ENCODE data around the gene CIPC.

The CIPC gene, protein sequence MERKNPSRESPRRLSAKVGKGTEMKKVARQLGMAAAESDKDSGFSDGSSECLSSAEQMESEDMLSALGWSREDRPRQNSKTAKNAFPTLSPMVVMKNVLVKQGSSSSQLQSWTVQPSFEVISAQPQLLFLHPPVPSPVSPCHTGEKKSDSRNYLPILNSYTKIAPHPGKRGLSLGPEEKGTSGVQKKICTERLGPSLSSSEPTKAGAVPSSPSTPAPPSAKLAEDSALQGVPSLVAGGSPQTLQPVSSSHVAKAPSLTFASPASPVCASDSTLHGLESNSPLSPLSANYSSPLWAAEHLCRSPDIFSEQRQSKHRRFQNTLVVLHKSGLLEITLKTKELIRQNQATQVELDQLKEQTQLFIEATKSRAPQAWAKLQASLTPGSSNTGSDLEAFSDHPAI

DNA sequence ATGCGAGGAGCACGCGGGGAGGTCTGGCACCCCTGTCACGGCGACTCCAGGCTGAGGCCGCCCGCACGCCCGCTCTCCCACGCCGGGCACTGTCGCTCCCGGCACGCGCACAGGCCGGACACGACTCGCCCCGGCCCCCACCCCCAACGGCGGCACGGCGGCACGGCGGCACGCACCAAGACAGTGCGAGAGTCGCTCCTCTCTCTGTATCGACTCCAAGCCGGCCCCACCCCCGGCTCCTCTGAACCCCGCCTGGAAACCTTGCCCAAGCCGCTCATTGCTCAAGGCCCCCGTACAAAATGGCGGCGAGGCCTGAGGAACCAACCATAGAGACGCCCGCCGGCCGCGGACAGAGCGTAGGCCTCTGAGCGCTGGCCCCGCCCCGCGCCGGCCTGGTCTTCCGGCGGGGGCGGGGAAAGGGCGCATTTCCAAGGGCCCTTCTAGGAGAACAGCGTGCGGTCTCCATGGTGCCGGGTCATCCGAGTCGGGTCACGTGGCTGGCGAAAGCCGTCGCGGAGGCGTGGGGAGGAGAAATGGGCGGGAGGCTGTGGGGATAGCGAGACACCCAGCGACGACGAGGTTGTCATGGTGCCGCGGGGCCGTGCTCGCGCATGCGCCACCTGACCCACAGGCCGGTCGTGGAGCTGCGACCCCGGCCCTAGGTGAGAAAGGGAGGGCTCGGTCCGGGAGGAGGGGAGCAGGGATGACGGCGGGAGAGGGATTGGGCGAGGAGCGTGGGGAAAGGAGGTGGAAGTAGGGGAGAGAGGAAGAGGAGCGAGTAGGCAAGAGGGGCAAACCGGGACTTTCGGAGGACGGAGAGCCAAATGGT lies at the start of gene CIPC:
CIPC (plus strand) TSS at position 559 of the 829 bp plus-strand sequence. CDS start 7,451 bp downstream, outside the sequence.
- DNase-seq (ENCODE audit: extremely low spot score, insufficient read length, low read depth) (peak; percentile 95), FAIRE-seq (peak; percentile 98)

DNA sequence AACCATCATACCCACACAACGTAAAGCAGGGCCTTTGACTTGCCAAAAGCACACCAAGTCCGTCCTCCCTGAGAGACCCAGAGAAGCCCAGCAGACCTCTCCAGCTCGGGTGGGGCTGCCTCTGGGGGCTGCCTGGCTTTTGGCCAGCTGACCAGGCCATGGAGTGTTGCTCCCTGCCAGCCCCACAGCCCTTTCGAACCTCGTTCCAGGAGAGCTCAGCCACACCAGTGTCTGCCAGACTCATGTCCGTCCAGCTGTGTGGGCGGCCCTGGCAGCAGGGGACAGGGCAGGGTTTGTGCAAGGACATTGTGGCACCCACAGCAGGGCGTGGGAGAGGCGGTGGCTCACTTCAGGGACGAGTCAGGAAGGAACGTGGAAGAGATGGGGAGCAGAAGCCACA lies 46.9 kb upstream of the CIPC start:
- FAIRE-seq: no peak
- no peak for DNase-seq (ENCODE audit: extremely low spot score, insufficient read length, low read depth)

DNA sequence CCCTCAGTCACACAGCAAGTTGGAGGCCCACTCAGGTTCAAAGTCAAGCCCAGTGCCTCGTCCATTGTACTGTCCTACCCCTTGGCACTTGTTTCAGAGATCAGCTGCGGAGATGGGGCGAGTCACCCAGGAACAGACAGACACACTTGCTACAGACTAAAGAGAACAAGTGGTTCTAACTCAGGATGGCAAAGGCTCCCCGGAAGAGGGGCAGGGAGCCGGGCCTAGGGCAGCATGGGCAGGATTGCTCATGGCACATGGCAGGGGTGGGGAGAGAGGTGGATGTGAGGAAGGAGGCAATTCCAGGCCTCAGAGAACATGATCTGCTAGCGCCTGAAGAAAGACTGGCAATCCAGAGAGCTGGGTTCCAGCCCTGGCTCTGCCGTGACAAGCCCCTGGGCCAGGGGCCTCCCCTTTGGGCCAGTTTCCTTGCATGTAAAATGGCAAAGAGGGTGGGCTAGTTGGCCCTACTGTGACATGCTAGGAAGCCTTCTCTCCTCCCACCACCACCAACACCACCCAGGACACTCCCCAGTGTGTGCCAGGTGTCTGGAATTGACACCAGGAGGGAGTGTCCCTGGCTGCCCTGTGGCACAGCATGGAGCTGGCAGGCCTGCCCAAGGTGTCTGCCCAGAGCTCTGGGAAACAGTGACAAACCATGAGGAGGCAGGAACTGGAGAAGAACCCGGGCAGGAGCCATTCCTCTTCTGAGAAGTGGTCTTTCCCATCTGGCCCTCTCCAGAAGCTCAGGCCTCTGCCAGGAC lies 45.6 kb upstream of the CIPC start:
- FAIRE-seq (no peak), DNase-seq (ENCODE audit: extremely low spot score, insufficient read length, low read depth) (no peak)

DNA sequence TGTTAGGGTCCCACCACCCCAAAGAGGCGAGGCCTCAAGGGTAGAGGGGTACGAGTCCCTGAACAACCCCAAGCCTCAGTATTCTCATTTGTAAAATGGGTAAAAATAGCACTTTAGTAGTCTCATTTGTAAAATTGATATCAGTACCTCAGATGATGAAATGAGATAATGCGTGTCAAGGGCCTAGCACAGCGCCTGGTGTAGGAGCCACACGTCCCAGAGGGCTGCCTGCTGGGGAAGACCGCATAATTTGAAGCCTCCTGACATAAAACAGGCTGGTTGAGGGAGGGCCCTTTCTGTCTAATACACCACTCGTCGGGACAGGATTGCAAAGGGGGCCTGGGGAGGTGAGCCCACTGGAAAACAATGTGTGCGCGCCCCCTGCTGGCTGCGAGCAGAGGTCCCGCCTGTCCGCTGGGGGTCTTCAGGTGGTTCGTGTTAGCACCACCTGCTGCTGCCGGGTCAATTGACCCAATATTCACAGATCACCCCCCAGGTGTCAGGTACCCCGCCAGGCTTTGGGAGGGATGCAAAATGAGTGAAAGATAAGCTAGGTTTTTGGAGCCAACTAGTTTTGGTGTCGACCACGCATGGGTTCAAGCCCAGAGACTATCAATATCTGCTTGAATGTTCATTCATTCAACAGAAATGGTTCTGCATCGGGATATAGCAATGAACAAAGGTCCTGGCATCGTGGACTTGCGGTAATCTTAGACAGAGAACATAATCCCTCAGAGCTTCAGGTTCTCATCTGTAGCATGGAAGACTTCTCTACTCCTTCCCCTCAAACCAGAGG lies 44.8 kb upstream of the CIPC start:
- FAIRE-seq: peak; percentile 66
- peak; percentile 75 for DNase-seq (ENCODE audit: extremely low spot score, insufficient read length, low read depth)

DNA sequence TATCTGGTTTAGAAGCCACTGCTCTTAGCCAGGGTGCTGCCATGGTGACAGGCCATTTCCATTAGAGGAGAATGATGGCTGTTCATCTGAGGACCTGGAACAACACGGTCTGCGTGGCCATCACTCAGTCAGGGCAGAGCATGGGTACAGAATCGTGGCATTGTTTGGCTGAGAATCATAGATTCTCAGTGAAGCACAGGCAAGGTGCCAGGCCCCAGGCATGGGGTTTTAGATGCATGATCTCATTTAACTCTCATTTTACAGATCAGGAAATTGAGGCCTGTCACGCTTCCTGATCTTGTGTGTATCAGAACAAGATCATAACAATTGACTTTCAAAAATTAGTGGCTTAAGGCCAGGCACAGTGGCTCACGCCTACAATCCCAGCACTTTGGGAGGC lies 42.8 kb upstream of the CIPC start:
- no peak for FAIRE-seq

DNA sequence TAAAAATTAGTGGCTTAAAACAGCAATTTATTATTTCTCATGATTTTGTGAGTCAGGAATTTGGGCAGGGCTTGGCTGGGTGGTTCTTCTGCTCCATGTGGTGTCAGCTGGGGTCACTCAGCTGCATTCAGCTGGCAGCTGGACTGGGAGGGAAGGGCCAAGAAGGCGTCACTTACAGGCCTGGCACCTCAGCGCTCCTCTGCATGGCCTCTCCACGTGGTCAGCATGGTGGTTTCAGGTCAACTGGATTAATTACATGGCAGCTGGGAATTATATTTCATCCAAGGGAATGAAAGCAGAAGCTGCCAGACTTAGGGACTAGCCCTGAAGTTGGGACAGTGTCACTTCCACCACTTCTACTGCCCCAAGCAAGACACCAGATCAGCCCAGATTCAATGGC lies 42.1 kb upstream of the CIPC start:
- DNase-seq (ENCODE audit: extremely low spot score, insufficient read length, low read depth) (no peak), FAIRE-seq (no peak)

More for the DNA sequence above, 42.8 kb upstream of the CIPC start:
- no peak for DNase-seq (ENCODE audit: extremely low spot score, insufficient read length, low read depth)

DNA sequence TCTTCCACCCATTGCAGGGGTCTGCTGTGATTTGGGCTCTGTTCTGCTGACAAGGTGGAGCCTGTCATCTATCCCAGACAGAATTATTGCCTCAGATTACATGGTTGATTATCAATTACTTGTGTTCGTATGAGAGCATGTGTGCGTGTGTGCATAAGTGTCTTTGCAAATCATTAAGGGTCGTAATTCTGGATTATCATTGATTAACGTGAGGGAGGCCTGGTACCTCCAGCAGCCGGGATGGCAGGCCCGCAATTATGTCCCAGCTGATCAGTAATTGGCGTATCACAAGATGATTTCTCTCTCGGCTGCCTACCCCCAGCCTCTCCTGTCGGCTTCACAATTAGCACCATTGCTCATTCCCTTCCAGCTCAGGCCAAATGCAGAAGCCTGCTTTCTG lies 39.9 kb upstream of the CIPC start:
- DNase-seq (ENCODE audit: extremely low spot score, insufficient read length, low read depth) (no peak), FAIRE-seq (no peak)

DNA sequence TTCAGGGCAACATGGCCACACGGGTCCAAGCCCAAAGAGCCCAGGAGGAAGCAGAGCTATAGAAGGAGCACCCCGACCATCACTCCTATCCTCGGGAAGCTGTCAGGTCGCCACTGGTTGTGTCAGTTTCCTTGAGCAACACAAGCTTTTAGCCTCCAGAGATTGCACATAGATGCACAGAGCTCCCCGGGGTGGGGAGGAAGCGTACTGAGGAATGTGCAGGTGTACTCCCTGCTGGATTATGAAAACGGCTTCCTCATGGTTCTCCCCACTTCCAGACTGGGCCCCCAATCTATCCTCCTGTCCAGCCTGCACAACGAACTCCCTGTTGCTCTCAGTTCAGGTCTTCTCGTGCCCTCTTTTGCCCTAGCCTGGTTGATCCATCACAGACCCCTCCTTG lies 39.3 kb upstream of the CIPC start:
- DNase-seq (ENCODE audit: extremely low spot score, insufficient read length, low read depth) (no peak), FAIRE-seq (no peak)

DNA sequence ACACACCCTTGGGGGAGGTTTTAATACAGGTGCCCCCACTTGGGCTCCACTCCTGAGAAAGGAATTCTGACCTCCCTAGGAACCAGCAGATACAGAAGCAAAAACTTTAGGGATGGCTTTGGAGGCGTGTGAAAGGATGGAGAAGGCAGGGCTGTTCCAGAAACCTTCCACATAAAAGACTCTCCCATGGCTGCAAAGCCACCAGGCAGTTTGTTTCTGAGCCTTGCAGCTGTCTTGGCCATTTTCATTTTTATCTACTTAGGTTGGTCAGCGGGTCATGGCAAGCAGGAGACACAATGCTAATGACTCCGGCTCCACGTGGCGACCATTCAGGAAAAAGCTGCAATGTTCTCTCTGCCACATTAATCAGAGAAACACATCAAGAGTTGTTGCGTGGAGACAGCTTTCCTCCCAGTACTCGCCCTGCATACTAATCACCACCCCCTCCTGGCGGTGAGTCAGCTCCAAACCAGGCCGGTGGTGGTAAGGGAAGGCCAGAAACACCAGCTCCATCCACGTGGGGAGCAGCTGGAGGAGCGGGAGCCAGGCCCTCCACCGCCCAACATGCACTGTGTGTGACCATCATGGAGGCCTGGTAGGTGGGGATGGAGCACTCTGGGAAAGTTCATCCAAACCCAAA lies 38.7 kb upstream of the CIPC start:
- DNase-seq (ENCODE audit: extremely low spot score, insufficient read length, low read depth) (no peak), FAIRE-seq (no peak)

DNA sequence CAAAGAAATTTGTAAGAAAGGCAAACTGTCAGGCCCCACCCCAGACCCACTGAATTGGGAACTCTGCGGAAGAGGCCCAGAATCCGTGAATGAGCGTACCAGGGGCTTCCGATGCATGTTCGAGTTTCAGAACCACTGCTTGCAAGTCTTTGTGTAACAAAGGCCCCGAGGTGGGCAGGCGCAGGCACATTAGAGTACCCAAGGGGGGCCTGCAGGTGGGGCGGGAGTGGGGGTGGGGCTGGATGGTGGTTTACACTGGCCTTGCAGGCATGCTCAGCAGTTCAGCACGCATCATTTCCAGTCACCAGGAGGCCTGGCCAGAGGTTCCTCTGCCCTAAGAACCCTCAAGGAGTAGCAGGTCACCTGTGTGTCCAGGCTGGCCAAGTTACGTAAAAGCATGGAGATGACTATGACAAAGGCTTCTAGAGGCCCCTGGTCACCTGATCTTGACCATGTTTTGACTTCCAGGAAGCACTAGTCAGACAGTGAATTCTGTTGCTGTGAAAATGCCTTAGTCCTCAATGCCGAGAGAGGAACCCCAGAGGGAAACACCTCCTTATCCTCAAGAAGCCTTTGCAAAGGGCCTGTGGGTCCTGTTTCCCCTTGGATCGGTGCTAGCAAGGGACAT lies 36.3 kb upstream of the CIPC start:
- FAIRE-seq (no peak), DNase-seq (ENCODE audit: extremely low spot score, insufficient read length, low read depth) (no peak)

DNA sequence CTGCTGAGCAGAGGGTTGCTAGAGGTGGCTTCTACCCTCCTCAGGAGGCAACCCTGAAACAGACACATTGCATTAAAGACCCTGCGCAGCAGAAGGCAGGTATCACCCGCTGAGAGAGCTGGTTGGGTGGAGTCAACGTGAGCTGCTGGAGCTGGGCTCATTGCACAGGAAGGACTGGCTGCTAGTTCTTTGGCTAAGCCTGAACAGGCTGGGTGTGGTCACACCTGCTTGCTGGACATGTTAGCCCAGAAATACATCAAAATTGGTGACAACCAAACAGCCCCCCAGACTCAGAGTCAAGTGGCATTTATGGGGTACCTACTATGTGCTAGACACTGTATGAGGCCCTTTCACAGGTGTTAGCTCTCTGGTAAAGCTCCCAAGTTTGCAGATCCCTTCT lies 35.8 kb upstream of the CIPC start:
- no peak for DNase-seq (ENCODE audit: extremely low spot score, insufficient read length, low read depth)
- FAIRE-seq: no peak

DNA sequence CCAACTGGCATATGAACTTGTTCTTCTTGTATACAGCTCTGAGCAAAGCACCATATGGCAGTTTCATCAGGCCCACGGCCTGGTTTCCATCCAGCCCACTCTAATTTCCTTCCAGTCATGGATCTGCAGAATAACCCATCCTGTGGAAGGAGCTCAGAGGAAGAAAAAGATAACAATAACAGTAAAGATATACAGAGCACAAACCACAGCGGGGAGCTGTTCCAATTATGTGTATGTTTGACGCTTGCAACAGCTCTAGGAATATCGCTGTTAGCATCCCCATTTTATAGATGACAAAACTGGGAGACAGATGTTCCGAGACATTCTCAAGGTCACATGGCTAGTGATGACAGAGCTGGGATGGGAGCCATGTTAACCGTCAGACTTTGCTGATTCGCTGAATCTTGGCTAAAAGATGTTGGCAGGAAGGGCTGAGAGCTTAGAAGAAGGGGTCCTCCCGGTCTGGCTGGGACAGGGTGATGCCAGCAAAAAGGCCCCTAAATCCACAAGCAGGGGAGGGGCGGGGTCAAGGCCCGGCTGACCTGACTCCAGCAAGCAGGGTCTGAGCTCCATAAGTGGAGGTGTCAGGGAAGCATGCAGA lies 34.4 kb upstream of the CIPC start:
- no peak for FAIRE-seq
- DNase-seq (ENCODE audit: extremely low spot score, insufficient read length, low read depth): no peak

DNA sequence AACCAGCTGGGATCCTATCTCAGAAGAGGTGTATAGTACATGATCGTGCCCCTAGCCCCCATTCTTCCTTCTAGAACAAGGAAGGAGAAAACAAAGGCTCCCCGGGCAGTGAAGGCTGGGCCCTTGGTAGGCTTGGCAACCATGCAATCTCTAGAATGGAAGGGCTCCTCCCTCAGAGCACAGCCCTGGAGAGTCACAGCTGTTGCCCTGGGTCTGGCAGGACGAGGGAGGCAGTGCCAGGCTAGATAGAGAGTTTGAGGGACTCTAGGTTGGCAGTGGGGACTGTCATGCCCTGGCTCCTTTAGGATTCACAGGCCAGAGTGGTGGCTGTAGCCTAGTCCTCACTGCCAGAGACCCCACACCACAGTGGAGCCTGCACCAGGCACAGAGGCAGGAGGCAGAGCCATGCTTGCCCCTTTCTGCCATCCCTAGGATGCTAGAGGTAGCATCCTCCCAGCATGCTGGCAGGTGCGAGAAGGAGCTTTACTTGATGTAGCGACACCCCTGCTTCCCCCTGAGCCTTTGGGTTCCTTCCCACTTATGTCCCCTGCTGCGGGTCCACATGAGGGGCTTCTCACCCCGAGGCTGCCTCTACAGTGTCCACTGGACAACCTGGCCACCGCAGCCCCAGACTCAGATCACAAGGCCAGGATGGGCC lies 33.4 kb upstream of the CIPC start:
- FAIRE-seq: no peak
- no peak for DNase-seq (ENCODE audit: extremely low spot score, insufficient read length, low read depth)

DNA sequence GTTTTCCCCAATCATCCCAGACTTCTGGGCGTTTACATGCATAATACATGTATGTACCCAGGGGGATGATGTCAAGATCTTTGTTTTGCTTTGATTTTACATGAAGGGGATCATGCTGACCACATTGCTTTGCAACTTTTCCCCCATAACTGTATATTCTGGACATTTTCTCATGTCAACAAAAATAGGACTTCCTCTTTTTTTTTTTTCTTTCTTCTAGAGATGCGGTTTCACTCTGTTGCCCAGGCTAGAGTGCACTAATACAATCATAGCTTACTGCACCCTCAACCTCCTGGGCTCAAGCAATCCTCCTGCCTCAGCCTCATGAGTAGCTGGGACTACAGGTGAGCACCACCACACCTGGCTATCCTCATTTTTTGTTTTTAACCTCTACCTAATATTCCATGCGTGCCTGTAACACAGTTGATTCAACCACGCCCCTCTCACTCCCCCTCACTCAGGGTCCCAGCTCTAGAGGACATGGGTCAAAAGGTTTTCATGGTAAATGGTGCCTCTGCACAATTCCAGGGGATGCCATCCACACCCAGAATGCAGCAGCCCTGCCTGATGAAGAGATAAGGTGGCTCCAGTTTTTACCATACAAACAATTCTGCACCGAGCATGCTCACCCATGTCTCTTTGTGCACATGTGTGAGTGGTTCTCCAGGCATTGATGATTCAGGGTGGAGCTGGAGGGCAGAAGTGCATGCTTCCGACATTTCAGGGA lies 32.0 kb upstream of the CIPC start:
- no peak for DNase-seq (ENCODE audit: extremely low spot score, insufficient read length, low read depth)
- peak; percentile 63 for FAIRE-seq

DNA sequence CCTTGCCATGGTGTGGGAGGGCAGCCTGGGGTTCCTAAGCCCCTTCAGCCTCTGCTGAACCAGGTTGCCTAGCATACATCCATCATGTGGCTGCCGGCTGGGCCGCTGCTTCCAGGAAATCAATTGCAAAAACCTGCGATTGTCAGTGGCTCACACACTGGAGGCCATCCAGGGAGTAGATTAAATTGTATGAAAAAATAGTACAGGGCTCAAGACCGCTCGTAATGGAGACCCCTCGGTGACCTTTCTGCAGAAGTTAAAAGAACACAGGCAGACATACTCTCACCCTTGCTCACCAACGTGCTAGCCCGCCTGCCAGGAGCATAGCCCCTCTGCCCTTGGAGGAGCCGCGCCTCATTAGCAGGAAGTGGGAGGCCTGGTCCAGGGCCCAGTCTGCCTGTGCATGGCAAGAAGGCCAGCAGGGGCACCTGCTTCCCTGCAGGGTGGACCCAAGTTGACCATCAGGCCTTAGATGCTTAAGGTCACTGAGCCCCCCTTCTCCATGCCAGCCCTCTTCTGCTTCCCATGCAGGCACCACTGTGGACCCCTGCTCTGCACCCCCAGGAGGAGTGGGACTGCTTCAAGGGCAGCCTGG lies 31.4 kb upstream of the CIPC start:
- FAIRE-seq (no peak), DNase-seq (ENCODE audit: extremely low spot score, insufficient read length, low read depth) (no peak)

DNA sequence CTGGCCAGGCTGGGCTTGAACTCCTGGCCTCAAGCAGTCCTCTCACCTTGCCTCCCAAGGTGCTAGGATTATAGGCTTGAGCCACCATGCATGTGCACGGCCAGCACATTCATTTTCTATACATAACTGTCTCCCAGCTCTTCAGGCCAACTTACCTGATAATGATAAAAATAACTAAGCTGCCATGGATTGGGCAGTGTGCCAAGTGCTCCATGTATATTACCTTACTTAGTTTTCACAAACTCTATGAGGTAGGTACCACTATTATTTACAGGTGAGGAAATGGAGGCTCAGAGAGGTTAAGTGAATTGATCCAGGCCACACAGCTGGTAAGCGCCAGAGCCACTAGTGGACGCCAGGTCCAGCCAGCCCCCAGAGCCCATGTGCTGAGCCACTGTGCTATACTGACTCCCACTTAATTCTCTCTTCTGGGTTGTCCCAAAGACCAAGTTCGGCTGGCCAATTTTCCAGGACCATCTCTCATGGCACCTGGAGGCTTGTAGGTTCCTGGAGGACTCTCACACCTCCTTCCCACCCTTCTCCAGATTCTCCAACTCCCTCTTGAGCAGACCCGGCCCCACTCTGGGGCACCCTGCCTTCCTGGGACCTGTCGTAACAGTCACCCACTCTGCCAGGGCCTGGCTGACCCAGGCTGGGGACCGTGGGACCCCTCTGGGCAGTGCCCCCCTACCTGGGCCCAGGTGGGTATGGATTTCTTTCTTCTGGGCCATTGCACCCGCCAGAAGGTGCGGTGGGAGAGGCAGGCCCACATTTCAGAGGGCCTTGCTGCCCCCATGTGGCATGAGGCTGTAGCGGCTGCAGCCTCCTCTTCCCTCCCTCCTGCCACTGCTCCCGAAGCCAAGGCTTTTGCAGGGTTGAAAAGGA lies 30.2 kb upstream of the CIPC start:
- FAIRE-seq (peak; percentile 71), DNase-seq (ENCODE audit: extremely low spot score, insufficient read length, low read depth) (peak; percentile 37)

Data from GM18507 (cell line).